ENCODE measurements around the gene GLRA1. TPM values are rescaled to one million over a fixed set of nuclear protein-coding genes. Genes with fewer than 3 reads are reported as not detected.
A peak's percentile ranks its signal among the peaks of the same experiment; 100 is the strongest.

The GLRA1 gene
- total RNA-seq, 1 donor from 2014 or later, result not detected

DNA sequence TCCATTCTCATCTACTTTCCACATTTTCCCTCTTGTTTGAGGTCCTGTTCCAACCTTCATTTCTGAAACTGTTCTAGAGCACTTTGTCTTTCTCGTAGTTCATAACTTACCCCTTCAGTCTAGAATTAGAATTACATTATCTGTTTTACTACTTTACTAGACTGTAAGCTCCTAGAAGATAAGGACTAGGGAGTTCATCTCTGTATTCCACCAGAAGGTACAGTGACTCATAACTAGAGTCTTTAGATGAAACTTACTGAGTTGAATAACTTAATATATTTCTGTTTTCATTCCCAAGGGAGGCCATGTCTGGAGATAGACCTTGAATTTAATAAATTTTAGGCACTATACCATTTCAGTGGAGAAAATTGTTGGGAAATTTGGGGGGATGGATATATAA lies 114.2 kb downstream of the GLRA1 start:
- no peaks in the 10 kb centered on the region for H3K27me3 Mint-ChIP-seq (ENCODE audit: low read depth)
- peaks cover 3% of the 10 kb centered on the region for H3K9me3 Mint-ChIP-seq (ENCODE audit: low read depth)
- no peak for DNase-seq (ENCODE audit: low spot score)
- peaks cover 48% of the 10 kb centered on the region for H3K4me1 Mint-ChIP-seq (ENCODE audit: low read depth)
- TF ChIP-seq, protein P1, sequence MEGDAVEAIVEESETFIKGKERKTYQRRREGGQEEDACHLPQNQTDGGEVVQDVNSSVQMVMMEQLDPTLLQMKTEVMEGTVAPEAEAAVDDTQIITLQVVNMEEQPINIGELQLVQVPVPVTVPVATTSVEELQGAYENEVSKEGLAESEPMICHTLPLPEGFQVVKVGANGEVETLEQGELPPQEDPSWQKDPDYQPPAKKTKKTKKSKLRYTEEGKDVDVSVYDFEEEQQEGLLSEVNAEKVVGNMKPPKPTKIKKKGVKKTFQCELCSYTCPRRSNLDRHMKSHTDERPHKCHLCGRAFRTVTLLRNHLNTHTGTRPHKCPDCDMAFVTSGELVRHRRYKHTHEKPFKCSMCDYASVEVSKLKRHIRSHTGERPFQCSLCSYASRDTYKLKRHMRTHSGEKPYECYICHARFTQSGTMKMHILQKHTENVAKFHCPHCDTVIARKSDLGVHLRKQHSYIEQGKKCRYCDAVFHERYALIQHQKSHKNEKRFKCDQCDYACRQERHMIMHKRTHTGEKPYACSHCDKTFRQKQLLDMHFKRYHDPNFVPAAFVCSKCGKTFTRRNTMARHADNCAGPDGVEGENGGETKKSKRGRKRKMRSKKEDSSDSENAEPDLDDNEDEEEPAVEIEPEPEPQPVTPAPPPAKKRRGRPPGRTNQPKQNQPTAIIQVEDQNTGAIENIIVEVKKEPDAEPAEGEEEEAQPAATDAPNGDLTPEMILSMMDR (IDR thresholded peaks at IDR 0.05), result no peak
- peaks cover 29% of the 10 kb centered on the region for H3K36me3 Mint-ChIP-seq (ENCODE audit: low read depth)
- H3K4me3 Mint-ChIP-seq (ENCODE audit: unreplicated experiment), result no peak overlapping the region
- peak overlapping the region; percentile 65 for H3K27ac Mint-ChIP-seq (ENCODE audit: unreplicated experiment)

DNA sequence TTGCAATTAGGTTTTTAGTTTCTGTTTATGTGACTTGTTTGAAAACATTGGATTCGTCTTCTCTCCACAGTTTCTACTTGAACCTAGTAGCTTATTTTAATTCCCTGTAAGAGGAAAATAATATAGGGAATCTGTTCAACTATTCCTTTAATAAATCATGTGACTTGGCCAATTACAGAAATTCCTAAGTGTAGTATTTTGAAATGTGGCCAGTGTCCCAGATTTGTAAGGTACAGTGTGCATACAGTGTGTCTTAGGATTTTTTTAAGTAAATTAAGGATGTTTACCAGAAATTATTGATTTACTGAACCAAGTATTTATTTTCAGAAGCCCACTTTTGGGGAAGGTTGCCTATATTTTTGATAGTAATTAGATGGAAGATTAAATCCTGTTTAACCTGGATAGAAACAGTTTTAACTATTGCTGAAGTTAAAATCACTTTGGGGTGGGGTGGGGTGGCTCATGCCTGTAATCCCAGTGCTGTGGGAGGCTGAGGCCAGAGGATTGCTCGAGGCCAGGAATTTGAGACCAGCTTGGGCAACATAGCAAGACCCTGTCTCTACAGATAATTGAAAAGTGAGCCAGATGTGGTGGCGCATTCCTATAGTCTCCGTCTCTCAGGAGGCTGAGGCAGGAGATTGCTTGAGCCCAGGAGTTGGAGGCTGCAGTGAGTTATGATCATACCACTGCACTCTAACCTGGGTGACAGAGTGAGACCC lies 116.0 kb downstream of the GLRA1 start:
- TF ChIP-seq, protein P1 (IDR thresholded peaks at IDR 0.05), result no peak
- peaks cover 33% of the 10 kb centered on the region for H3K36me3 Mint-ChIP-seq (ENCODE audit: low read depth)
- H3K4me3 Mint-ChIP-seq (ENCODE audit: unreplicated experiment), result no peak overlapping the region
- peaks cover 3% of the 10 kb centered on the region for H3K9me3 Mint-ChIP-seq (ENCODE audit: low read depth)
- no peaks in the 10 kb centered on the region for H3K27me3 Mint-ChIP-seq (ENCODE audit: low read depth)
- peaks cover 63% of the 10 kb centered on the region for H3K4me1 Mint-ChIP-seq (ENCODE audit: low read depth)
- H3K27ac Mint-ChIP-seq (ENCODE audit: unreplicated experiment), result no peak overlapping the region
- DNase-seq (ENCODE audit: low spot score), result no peak

DNA sequence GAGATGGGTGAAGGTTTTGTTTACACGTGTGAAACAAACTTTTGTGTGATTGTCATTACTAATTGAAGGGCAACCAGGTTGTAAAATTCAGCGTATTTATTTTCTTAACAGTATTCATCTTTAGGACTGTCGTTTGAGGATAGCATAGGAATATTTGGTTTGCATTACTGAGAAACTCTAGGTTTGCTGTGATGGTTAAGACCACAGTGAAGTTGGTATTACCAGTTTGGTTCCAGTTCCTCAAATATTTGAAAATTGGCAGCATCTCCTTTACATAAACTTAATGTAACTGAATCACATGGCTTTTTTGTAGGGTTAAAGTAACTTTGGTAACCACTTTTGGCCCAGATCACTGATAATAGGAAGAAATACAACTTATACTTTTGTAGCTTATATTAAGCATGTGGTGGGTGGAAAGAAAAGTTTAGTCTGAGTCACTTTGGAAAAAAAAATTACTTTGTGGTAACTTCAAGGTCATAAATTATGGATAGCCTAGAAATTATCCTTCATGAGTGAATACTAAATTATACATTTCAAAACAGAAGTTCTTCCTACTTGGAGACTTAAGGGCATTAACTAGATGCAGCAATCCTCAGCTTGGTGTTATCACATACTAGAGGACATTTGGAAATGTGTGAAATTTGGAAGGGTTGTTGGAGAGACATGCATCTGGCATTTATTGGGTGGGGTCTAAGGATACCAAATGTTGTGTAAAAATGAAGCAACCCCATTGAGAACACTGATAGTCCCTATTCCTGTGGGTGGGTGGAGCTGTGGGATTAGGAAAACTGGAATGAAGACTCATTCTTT lies 119.0 kb downstream of the GLRA1 start:
- peaks cover 27% of the 10 kb centered on the region for H3K36me3 Mint-ChIP-seq (ENCODE audit: low read depth)
- no peak for DNase-seq (ENCODE audit: low spot score)
- TF ChIP-seq, protein P1 (IDR thresholded peaks at IDR 0.05), result no peak
- no peak overlapping the region for H3K4me3 Mint-ChIP-seq (ENCODE audit: unreplicated experiment)
- no peaks in the 10 kb centered on the region for H3K27me3 Mint-ChIP-seq (ENCODE audit: low read depth)
- peaks cover 53% of the 10 kb centered on the region for H3K4me1 Mint-ChIP-seq (ENCODE audit: low read depth)
- no peaks in the 10 kb centered on the region for H3K9me3 Mint-ChIP-seq (ENCODE audit: low read depth)
- peak overlapping the region; percentile 17 for H3K27ac Mint-ChIP-seq (ENCODE audit: unreplicated experiment)

DNA sequence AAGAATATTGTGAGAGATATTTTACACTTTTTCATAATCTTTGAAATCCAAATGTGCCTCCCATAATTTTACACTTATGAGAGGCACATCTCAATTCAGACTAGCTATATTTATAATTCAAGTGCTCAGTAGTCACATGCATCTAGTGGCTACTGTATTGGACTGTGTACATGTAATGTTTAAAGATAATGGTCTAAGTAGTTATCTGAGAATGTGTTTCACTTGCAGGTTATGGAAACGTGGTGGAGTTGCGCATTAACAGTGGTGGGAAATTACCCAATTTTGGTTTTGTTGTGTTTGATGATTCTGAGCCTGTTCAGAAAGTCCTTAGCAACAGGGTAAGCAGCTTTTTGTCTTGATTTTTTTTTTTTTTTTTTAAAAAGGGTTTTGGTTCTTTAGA lies 124.1 kb downstream of the GLRA1 start:
- H3K4me3 Mint-ChIP-seq (ENCODE audit: unreplicated experiment), result no peak overlapping the region
- H3K4me1 Mint-ChIP-seq (ENCODE audit: low read depth), result peaks cover 41% of the 10 kb centered on the region
- no peak for DNase-seq (ENCODE audit: low spot score)
- peak overlapping the region; percentile 41 for H3K27ac Mint-ChIP-seq (ENCODE audit: unreplicated experiment)
- no peaks in the 10 kb centered on the region for H3K27me3 Mint-ChIP-seq (ENCODE audit: low read depth)
- no peaks in the 10 kb centered on the region for H3K9me3 Mint-ChIP-seq (ENCODE audit: low read depth)
- peaks cover 38% of the 10 kb centered on the region for H3K36me3 Mint-ChIP-seq (ENCODE audit: low read depth)
- TF ChIP-seq, protein P1 (IDR thresholded peaks at IDR 0.05), result no peak

DNA sequence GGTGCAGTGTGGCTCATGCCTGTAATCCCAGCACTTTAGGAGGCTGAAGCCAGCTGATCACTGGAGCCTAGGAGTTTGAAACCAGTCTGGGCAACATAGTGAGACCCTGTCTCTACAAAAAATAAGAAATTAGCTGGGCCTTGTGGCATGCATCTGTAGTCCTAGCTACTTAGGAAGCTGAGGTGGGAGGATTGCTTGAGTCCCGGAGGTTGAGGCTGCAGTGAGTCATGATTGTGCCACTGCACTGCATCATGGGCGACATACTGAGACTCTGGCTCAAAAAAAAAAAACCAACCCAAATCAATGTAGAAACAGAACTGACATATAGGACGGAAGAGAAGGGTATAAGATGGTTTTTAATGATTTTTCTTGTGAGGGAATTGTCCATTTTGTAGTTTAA lies 125.2 kb downstream of the GLRA1 start:
- no peak overlapping the region for H3K4me3 Mint-ChIP-seq (ENCODE audit: unreplicated experiment)
- DNase-seq (ENCODE audit: low spot score), result no peak
- H3K36me3 Mint-ChIP-seq (ENCODE audit: low read depth), result peaks cover 40% of the 10 kb centered on the region
- H3K9me3 Mint-ChIP-seq (ENCODE audit: low read depth), result no peaks in the 10 kb centered on the region
- peaks cover 34% of the 10 kb centered on the region for H3K4me1 Mint-ChIP-seq (ENCODE audit: low read depth)
- no peaks in the 10 kb centered on the region for H3K27me3 Mint-ChIP-seq (ENCODE audit: low read depth)
- H3K27ac Mint-ChIP-seq (ENCODE audit: unreplicated experiment), result peak overlapping the region; percentile 52
- TF ChIP-seq, protein P1 (IDR thresholded peaks at IDR 0.05), result no peak
